Measurements from ENCODE around the gene NRXN3. TPM values are rescaled to one million over a fixed set of nuclear protein-coding genes. Genes with fewer than 3 reads are reported as not detected.

NRXN3 gene
- total RNA-seq, 1 donor from 2014 or later: 5.9 TPM

DNA sequence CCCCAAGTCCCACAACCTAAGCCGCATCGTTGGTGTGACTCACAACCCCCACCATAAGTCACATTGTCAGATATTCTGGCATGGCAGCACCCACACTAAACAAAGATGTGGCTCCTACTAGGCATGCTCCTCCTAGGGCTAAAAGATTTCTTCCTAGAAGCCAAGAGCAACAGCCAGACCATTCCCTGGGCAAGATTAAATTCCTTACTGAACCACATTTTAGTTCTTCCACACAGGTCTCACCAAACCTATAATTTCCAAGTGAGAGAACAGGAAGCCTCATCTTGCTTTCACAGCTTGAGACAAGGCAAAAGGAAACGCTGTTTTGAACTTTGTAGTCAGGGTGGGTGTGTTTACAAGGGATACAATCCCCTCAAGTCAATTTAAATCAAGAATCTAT lies 1408.3 kb downstream of the NRXN3 start:
- H3K4me2 ChIP-seq: no peak overlapping the region
- H3K9me3 ChIP-seq (ENCODE audit: low read depth): no peaks in the 10 kb centered on the region
- TF ChIP-seq EZH2phosphoT487 (IDR thresholded peaks at IDR 0.05): no peak
- TF ChIP-seq EZH2 (IDR thresholded peaks at IDR 0.05): no peak
- TF ChIP-seq, protein P1, sequence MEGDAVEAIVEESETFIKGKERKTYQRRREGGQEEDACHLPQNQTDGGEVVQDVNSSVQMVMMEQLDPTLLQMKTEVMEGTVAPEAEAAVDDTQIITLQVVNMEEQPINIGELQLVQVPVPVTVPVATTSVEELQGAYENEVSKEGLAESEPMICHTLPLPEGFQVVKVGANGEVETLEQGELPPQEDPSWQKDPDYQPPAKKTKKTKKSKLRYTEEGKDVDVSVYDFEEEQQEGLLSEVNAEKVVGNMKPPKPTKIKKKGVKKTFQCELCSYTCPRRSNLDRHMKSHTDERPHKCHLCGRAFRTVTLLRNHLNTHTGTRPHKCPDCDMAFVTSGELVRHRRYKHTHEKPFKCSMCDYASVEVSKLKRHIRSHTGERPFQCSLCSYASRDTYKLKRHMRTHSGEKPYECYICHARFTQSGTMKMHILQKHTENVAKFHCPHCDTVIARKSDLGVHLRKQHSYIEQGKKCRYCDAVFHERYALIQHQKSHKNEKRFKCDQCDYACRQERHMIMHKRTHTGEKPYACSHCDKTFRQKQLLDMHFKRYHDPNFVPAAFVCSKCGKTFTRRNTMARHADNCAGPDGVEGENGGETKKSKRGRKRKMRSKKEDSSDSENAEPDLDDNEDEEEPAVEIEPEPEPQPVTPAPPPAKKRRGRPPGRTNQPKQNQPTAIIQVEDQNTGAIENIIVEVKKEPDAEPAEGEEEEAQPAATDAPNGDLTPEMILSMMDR (IDR thresholded peaks at IDR 0.05): no peak
- Mint-ChIP-seq H3K9me3 (no peaks in the 10 kb centered on the region), H3K27me3 (ENCODE audit: insufficient read depth, low read depth) (peaks cover 3% of the 10 kb centered on the region), H3K4me1 (peaks cover 42% of the 10 kb centered on the region), H3K4me3 (no peak overlapping the region), H3K27ac (no peak overlapping the region), H3K36me3 (no peaks in the 10 kb centered on the region)
- no peak overlapping the region for H3K9ac ChIP-seq
- peaks cover 67% of the 10 kb centered on the region for H3K4me1 ChIP-seq
- no peak overlapping the region for H3K27ac ChIP-seq
- no peaks in the 10 kb centered on the region for H3K27me3 ChIP-seq
- H3F3A ChIP-seq (ENCODE audit: low read depth): no peaks in the 10 kb centered on the region
- no peak overlapping the region for H2AFZ ChIP-seq (replicated peaks)
- H4K20me1 ChIP-seq (ENCODE audit: low read depth): no peaks in the 10 kb centered on the region
- no peaks in the 10 kb centered on the region for H3K36me3 ChIP-seq
- H3K79me2 ChIP-seq (ENCODE audit: low read depth): no peaks in the 10 kb centered on the region
- no peak overlapping the region for H3K4me3 ChIP-seq
- DNase-seq (ENCODE audit: low spot score): no peak

DNA sequence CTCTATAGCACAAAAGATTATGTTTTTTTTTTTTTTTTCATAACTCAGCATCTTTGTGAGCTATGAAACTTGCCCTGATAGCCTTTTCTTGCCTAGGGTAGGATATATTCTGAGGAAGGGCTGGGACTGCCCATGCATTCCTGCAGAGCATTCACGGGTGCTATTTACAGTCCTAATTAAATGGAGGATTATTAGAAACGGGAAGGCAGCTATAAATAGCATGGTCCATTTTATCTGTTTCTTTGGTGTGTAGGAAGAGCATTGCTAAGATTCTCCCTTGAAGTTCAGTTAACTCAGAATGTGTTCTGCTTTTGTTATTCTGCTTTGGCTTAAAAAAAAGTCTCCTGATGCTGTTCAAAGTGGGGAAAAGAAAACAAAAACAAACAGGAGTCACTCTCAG lies 1410.2 kb downstream of the NRXN3 start:
- Mint-ChIP-seq H3K27ac (no peak overlapping the region), H3K27me3 (ENCODE audit: insufficient read depth, low read depth) (peaks cover 3% of the 10 kb centered on the region), H3K36me3 (no peaks in the 10 kb centered on the region), H3K9me3 (no peaks in the 10 kb centered on the region), H3K4me3 (no peak overlapping the region), H3K4me1 (peaks cover 43% of the 10 kb centered on the region)
- TF ChIP-seq EZH2 (IDR thresholded peaks at IDR 0.05) (no peak), EZH2phosphoT487 (IDR thresholded peaks at IDR 0.05) (no peak)
- TF ChIP-seq, protein P1 (IDR thresholded peaks at IDR 0.05): no peak
- no peak for DNase-seq (ENCODE audit: low spot score)
- no peaks in the 10 kb centered on the region for H3K79me2 ChIP-seq (ENCODE audit: low read depth)
- no peaks in the 10 kb centered on the region for H3F3A ChIP-seq (ENCODE audit: low read depth)
- H3K4me3 ChIP-seq: no peak overlapping the region
- no peaks in the 10 kb centered on the region for H3K27me3 ChIP-seq
- H2AFZ ChIP-seq (replicated peaks): no peak overlapping the region
- no peaks in the 10 kb centered on the region for H3K9me3 ChIP-seq (ENCODE audit: low read depth)
- no peak overlapping the region for H3K27ac ChIP-seq
- no peak overlapping the region for H3K4me2 ChIP-seq
- H3K4me1 ChIP-seq: peaks cover 57% of the 10 kb centered on the region
- H4K20me1 ChIP-seq (ENCODE audit: low read depth): no peaks in the 10 kb centered on the region
- no peaks in the 10 kb centered on the region for H3K36me3 ChIP-seq
- no peak overlapping the region for H3K9ac ChIP-seq

DNA sequence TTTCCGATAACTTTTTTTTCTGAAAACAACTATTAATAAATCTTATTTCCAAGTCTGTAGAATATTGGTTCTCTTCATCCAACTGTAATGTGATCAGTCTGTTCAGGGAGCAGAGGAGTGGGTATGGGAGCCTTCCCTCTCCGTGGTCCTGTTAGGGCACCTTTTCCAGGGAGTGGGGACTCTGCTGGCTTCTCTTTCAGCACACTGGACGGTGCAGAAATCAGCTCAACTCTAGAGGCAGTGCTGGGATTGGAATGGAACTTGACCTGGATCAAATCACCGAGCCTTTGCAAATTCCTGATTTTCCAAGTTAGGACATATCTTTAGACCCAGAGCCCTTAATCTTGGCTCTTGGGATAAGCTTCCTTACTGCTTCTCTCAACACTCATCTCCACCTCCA lies 1410.7 kb downstream of the NRXN3 start:
- no peaks in the 10 kb centered on the region for H3K36me3 Mint-ChIP-seq
- peaks cover 3% of the 10 kb centered on the region for H3K27me3 Mint-ChIP-seq (ENCODE audit: insufficient read depth, low read depth)
- no peak overlapping the region for H3K27ac Mint-ChIP-seq

More for the DNA sequence above, 1410.7 kb downstream of the NRXN3 start:
- no peak overlapping the region for H3K27ac ChIP-seq
- H3K79me2 ChIP-seq (ENCODE audit: low read depth): no peaks in the 10 kb centered on the region
- peaks cover 39% of the 10 kb centered on the region for H3K4me1 Mint-ChIP-seq
- H3K27me3 ChIP-seq: no peaks in the 10 kb centered on the region
- no peak overlapping the region for H3K4me2 ChIP-seq
- no peaks in the 10 kb centered on the region for H4K20me1 ChIP-seq (ENCODE audit: low read depth)
- H3K4me3 ChIP-seq: no peak overlapping the region
- H3K9ac ChIP-seq: no peak overlapping the region
- H3K4me3 Mint-ChIP-seq: no peak overlapping the region
- no peaks in the 10 kb centered on the region for H3K9me3 ChIP-seq (ENCODE audit: low read depth)
- no peak for DNase-seq (ENCODE audit: low spot score)
- H3K36me3 ChIP-seq: no peaks in the 10 kb centered on the region
- peaks cover 52% of the 10 kb centered on the region for H3K4me1 ChIP-seq
- no peak overlapping the region for H2AFZ ChIP-seq (replicated peaks)
- H3F3A ChIP-seq (ENCODE audit: low read depth): no peaks in the 10 kb centered on the region
- TF ChIP-seq EZH2phosphoT487 (IDR thresholded peaks at IDR 0.05): no peak
- TF ChIP-seq, protein P1 (IDR thresholded peaks at IDR 0.05): no peak
- no peak for TF ChIP-seq EZH2 (IDR thresholded peaks at IDR 0.05)
- H3K9me3 Mint-ChIP-seq: no peaks in the 10 kb centered on the region
